Measurements from ENCODE around the gene TEAD3.
"Not testable (repeated sequence)": the region's sequence is repeated elsewhere in the genome, so short reads cannot be mapped to it uniquely, and the experiment has no call there.

Gene TEAD3

DNA sequence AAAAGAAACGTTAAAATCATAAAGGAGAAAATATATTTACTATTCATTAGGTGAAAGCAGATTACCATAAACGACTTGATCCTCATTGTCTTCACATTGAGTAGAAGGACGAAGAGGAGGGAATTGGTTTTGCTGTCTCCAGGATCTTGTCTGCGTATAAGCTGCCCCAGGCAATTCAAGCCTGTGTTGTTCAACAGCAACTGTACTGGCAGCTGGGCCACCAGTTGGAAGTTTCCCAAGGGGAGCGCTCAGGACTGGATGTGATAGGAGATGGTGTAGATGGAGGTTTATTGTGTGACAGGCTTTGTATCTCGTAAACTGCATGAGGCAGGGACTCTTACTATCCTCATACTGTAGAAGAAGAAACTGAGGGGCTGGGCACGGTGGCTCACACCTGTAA, 48.7 kb downstream of the TEAD3 start:
- TF ChIP-seq, protein P1, sequence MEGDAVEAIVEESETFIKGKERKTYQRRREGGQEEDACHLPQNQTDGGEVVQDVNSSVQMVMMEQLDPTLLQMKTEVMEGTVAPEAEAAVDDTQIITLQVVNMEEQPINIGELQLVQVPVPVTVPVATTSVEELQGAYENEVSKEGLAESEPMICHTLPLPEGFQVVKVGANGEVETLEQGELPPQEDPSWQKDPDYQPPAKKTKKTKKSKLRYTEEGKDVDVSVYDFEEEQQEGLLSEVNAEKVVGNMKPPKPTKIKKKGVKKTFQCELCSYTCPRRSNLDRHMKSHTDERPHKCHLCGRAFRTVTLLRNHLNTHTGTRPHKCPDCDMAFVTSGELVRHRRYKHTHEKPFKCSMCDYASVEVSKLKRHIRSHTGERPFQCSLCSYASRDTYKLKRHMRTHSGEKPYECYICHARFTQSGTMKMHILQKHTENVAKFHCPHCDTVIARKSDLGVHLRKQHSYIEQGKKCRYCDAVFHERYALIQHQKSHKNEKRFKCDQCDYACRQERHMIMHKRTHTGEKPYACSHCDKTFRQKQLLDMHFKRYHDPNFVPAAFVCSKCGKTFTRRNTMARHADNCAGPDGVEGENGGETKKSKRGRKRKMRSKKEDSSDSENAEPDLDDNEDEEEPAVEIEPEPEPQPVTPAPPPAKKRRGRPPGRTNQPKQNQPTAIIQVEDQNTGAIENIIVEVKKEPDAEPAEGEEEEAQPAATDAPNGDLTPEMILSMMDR (IDR thresholded peaks at IDR 0.05; ENCODE audit: low read length, missing control alignments): no peak
- DNase-seq (ENCODE audit: low read depth): no peak
- H3K4me3 ChIP-seq (replicated peaks; ENCODE audit: low read depth, low read length): no peak overlapping the region

DNA sequence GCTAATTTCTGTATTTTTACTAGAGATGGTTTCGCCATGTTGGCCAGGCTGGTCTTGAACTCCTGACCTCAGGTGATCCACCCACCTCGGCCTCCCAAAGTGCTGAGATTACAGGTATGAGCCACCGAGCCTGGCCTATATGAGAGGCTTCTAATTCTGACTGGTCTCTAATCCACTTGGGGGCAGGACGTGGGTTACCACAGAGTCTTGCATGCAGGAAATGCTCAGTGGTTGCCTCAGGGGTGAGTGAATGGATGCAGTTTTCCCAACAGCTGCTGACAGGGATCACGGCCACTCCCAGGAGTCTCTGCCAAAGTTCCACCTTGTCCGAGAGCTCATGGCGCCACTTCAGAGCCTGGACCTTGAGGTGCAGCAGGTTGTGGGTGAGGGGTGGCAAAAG, 51.2 kb downstream of the TEAD3 start:
- H3K4me3 ChIP-seq (replicated peaks; ENCODE audit: low read depth, low read length): no peak overlapping the region
- DNase-seq (ENCODE audit: low read depth): peak; percentile 36
- TF ChIP-seq, protein P1 (IDR thresholded peaks at IDR 0.05; ENCODE audit: low read length, missing control alignments): no peak

DNA sequence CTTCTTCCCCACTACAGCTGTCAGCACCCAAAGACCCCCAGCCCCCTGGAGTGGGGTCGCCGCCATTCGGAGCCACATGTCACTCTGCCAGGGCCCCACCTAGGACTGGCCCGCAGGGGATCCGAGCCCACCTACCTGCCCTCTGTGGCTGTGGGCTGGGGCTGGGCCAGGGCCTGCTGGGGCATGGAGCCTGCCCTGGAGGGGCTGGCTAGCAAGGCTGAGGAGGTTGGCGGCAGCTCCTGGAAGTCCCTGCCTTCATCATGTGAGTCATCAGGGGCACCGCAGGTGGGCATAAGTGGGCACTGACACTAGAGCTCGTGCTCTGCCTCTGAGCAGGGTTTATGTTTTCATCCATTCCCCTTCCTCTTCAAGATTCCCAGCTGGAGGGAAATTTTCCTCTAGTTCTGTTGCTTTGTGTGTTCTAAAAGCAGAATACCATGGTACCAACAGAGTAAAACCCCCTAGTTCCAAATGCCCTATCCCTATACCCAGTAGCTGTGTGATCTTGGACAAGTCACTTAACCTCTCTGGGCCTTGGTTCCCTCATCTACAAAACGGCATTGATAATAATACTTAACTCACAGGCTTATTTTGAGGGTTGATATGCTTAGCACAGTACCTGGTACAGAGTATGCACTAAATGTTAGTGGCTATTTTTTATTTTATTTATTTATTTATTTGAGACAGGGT, 53.4 kb downstream of the TEAD3 start:
- DNase-seq (ENCODE audit: low read depth): no peak
- TF ChIP-seq, protein P1 (IDR thresholded peaks at IDR 0.05; ENCODE audit: low read length, missing control alignments): no peak
- H3K4me3 ChIP-seq (replicated peaks; ENCODE audit: low read depth, low read length): no peak overlapping the region

DNA sequence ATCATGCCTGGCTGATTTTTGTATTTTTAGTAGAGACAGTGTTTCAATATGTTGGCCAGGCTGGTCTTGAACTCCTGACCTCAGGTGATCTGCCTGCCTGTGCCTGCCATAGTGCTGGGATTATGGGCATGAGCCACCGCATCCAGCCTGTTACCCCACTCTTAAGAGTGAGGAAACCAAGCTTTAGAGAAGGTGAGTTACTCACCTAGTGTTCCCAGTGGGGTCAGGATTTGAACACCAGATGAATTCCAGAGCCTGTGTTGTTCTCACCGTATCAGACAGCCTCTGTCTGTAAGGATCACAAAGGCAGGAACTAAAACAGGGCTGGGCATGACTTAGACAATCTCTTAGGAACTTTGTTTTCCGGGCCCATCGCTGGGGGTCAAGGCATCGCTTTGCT, 54.2 kb downstream of the TEAD3 start:
- no peak for DNase-seq (ENCODE audit: low read depth)
- TF ChIP-seq, protein P1 (IDR thresholded peaks at IDR 0.05; ENCODE audit: low read length, missing control alignments): no peak
- no peak overlapping the region for H3K4me3 ChIP-seq (replicated peaks; ENCODE audit: low read depth, low read length)

DNA sequence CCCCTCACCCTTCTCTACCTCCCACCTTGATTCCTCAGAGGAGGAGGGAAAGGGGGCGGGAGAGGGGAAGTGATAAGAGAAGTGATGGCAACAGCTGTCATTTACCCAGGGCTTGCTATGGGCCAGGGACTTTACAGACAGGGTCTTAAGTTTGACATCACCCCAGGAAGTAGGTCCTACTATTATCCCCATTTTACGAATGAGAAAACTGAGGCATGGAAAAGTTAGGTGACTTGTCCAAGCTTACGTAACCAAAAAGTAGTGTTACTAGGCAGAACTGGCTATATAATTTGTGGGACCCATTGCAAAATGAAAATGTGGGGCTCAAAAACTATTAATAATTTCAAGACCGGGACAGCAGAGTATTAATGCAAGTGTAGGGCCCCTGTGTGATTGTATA, 55.2 kb downstream of the TEAD3 start:
- H3K4me3 ChIP-seq (replicated peaks; ENCODE audit: low read depth, low read length): no peak overlapping the region
- DNase-seq (ENCODE audit: low read depth): no peak
- TF ChIP-seq, protein P1 (IDR thresholded peaks at IDR 0.05; ENCODE audit: low read length, missing control alignments): no peak

DNA sequence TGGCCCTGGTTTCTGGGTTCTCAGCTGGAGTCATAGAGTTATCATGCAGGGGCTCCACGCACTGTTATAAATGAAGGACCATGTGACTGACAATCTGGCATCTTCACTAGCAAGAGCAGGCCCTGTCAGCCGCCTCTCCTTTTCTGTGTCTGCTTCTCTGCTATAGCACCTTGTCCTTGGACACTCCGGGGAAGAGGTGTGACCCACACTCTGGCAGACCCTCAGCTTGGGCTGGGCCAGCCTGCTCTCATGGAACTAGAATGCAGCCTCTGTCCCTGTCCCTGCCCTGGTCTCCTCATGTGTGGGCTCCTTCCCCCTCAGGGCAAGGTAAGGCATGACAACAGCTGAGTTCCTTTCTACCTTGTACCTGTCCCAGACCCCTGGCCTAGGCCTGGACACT, 55.7 kb downstream of the TEAD3 start:
- TF ChIP-seq, protein P1 (IDR thresholded peaks at IDR 0.05; ENCODE audit: low read length, missing control alignments): no peak
- no peak for DNase-seq (ENCODE audit: low read depth)
- H3K4me3 ChIP-seq (replicated peaks; ENCODE audit: low read depth, low read length): no peak overlapping the region

DNA sequence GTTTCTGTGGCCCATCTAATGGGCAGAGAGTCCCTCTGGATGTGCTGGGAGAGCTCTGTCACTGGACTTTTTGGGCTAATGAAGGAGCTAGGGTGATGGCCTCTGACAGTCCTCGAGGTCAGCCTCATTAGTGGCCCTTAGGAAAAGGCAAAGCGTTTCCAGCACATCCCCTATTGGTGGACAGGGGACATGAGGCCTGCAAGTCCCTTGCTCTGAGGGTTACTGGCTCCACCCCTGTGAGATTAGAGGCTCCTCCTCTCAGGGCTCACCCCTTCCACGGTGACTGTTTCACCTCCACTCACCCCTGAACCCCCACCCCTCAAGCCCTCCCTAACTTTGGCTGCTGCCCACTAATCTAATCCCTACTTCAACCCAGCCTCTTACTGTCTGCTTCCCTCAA, 57.6 kb downstream of the TEAD3 start:
- no peak for DNase-seq (ENCODE audit: low read depth)
- TF ChIP-seq, protein P1 (IDR thresholded peaks at IDR 0.05; ENCODE audit: low read length, missing control alignments): no peak
- no peak overlapping the region for H3K4me3 ChIP-seq (replicated peaks; ENCODE audit: low read depth, low read length)

DNA sequence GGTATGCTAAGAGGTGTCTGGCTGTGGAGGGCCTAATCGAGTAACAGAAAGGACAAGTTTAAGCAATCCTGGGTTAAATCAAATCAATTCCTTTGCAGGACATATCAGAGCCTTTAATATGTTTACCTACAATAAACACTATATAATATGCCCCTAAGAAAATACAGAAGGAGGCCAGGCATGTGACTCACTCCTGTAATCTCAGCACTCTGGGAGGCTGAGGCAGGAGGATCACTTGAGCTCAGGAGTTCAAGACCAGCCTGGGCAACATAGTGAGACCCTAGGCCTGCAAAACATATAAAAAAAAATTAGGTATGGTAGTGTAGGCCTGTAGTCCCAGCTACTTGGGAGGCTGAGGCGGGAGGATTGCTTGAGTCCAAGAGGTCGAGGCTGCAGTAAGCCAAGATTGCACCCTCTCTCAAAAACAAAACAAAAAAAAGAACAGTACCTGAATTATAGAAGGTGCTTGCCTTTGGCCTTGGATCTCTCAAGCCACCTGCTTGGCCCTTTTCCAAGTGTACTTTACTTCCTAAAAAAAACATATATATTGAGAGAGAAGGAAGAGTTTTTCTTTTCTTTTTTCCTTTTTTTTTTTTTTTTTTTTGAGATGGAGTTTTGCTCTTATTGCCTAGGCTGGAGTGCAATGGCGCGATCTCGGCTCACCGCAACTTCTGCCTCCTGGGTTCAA, 58.4 kb downstream of the TEAD3 start:
- not testable (repeated sequence) for DNase-seq (ENCODE audit: low read depth); H3K4me3 ChIP-seq (replicated peaks; ENCODE audit: low read depth, low read length)
